Stimulated activated CD8-positive, alpha-beta memory T cell treated with anti-CD3 and anti-CD28 coated beads, Interleukin-15, amount 100 ng/mL, for 4 hours (primary cell): ENCODE measurements around the gene ITPA.

Experiments used
- DNase-seq, 2 donors: peaks; one replicate each; pipeline ENCODE4 v3.0.0-alpha.2; 2020; ENCODE audit warnings: low read depth in 2 of 2

ITPA gene

GRCh38 chr20:3244613-3245012, 35.3 kb downstream of the ITPA start:
- DNase-seq: no peak

GRCh38 chr20:3245156-3245555, 35.9 kb downstream of the ITPA start:
- DNase-seq: no peak

- DNase-seq: no peak
These were observed 36.4 kb downstream of the ITPA start for GRCh38 chr20:3245711-3246110.

GRCh38 chr20:3246682-3247081, 37.4 kb downstream of the ITPA start:
- DNase-seq: no peak

- DNase-seq: no peak
These were observed 38.3 kb downstream of the ITPA start for GRCh38 chr20:3247638-3248037.

GRCh38 chr20:3248167-3248992, 39.1 kb downstream of the ITPA start:
- no peak for DNase-seq

- no peak for DNase-seq
These were observed 39.7 kb downstream of the ITPA start for GRCh38 chr20:3248993-3249347.

- no peak for DNase-seq
These were observed 40.8 kb downstream of the ITPA start for GRCh38 chr20:3250091-3250504.

GRCh38 chr20:3251806-3252205, 42.5 kb downstream of the ITPA start:
- DNase-seq: no peak

- no peak for DNase-seq
These were observed 46.4 kb downstream of the ITPA start for GRCh38 chr20:3255728-3256127.

GRCh38 chr20:3258429-3258828, 49.1 kb downstream of the ITPA start:
- no peak for DNase-seq

- no peak for DNase-seq
These were observed 53.3 kb downstream of the ITPA start for GRCh38 chr20:3262566-3262965.

- no peak for DNase-seq
These were observed 60.8 kb downstream of the ITPA start for GRCh38 chr20:3270051-3270450.

GRCh38 chr20:3273371-3273770, 64.1 kb downstream of the ITPA start:
- no peak for DNase-seq
